ENCODE data around the gene PDE7B.
A peak's percentile ranks its signal among the peaks of the same experiment; 100 is the strongest.

The PDE7B gene

DNA sequence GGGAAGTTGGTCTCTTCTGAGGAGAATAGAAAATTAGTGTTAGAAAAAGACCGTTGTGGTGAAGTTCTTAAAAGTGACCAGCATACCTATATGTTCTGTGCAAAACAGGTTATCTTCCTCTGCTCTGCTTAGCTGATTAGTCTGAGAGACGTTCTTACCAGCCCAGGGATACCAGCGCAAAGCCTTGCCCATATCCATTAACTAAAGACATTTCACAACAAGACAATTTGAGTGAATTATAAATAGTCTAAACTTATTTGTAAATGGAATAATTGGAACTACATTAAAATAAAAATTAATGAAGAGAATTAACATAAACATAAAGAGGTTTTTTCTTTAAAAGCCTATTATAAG lies 144.0 kb downstream of the PDE7B start:
- Histone ChIP-seq H3K4me3 (ENCODE audit: low read depth, low read length) (no peak overlapping the region), H3K9me3 (ENCODE audit: control insufficient read depth, insufficient read depth, low read depth, low read length) (no peaks in the 10 kb centered on the region), H3K27ac (ENCODE audit: extremely low read depth, low read depth, low read length) (no peak overlapping the region), H3K36me3 (ENCODE audit: control insufficient read depth in 2 of 2, insufficient read depth in 1 of 2, low read length in 2 of 2) (no peaks in the 10 kb centered on the region), H3K4me1 (ENCODE audit: control insufficient read depth, insufficient read depth, low read length) (no peaks in the 10 kb centered on the region)
- CTCF ChIA-PET = interaction anchor here (0.7 kb wide), 1 partner anchor 231 kb away, joined by 3 read pairs; no protein-coding TSS in a partner anchor
- POLR2A ChIA-PET = no interaction called here
- TF ChIP-seq ZNF2 (tag by site-specific recombination; IDR thresholded peaks at IDR 0.05) (no peak), ZBTB48 (tag by site-specific recombination; IDR thresholded peaks at IDR 0.05) (no peak), ZNF391 (tag by site-specific recombination; IDR thresholded peaks at IDR 0.05; ENCODE audit: borderline replicate concordance, low read depth) (no peak)

DNA sequence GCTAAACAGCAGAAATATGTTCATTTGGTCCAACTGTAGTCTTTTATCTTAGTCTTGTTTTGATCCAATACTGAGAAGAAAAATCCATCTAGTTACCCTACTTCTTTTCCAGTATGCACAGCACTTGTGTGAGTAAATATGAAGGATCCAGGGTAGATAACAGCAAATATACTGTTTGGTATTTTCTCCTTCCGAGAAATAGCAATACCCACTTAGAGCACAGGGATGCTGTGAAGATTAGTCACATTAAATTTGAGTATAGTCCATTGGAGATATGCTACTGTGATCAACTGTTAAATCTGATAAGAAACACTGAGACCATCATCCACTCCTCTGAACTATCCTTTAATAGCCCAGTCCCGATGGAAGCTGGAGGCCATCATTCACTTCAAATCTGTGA lies 145.2 kb downstream of the PDE7B start:
- Histone ChIP-seq H3K36me3 (ENCODE audit: control insufficient read depth in 2 of 2, insufficient read depth in 1 of 2, low read length in 2 of 2) (no peaks in the 10 kb centered on the region), H3K4me3 (ENCODE audit: low read depth, low read length) (no peak overlapping the region), H3K9me3 (ENCODE audit: control insufficient read depth, insufficient read depth, low read depth, low read length) (no peaks in the 10 kb centered on the region), H3K4me1 (ENCODE audit: control insufficient read depth, insufficient read depth, low read length) (no peaks in the 10 kb centered on the region), H3K27ac (ENCODE audit: extremely low read depth, low read depth, low read length) (no peak overlapping the region)
- TF ChIP-seq, protein P1, sequence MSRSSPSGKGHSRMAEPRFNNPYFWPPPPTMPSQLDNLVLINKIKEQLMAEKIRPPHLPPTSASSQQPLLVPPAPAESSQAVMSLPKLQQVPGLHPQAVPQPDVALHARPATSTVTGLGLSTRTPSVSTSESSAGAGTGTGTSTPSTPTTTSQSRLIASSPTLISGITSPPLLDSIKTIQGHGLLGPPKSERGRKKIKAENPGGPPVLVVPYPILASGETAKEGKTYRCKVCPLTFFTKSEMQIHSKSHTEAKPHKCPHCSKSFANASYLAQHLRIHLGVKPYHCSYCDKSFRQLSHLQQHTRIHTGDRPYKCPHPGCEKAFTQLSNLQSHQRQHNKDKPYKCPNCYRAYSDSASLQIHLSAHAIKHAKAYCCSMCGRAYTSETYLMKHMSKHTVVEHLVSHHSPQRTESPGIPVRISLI (tag by site-specific recombination; IDR thresholded peaks at IDR 0.05) = no peak
- TF ChIP-seq ZNF266 (tag by site-specific recombination; IDR thresholded peaks at IDR 0.05; ENCODE audit: low read depth) = no peak
- TF ChIP-seq SCRT1 (tag by site-specific recombination; IDR thresholded peaks at IDR 0.05; ENCODE audit: borderline replicate concordance) = no peak
- ChIA-PET CTCF (no interaction called here), POLR2A (no interaction called here)

DNA sequence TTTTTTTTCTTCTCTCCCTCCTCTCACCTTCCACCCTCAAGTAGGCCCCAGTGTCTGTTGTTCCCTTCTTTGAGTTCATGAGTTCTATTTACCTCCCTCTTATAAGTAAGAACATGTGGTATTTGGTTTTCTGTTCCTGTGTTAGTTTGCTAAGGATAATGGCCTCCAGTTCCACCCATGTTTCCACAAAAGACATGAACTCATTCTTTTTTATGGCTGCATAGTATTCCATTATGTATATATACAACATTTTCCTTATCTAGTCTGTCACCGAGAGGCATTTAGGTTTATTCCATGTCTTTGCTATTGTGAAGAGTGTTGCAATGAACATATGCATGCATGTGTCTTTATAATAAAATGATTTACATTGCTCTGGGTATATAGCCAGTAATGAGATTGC lies 147.9 kb downstream of the PDE7B start:
- CTCF ChIA-PET = no interaction called here
- POLR2A ChIA-PET = no interaction called here

DNA sequence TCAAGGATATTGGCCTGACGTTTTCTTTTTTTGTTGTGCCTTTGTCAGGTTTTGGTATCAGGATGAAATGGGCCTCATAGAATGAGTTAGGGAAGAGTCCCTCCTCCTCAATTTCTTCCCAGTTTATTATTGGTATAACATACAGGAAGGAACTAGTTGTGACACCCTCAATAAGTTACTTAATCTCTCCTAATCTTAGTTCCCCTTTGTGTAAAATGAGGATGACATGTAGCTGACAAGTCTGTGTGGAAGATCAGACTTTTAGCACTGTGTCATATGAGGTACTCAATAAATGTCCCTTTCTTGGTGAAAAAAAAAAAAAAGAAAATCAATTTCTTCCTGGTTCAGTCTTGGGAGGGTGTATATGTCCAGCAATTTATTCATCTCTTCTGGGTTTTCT lies 155.8 kb downstream of the PDE7B start:
- CTCF ChIA-PET = no interaction called here
- TF ChIP-seq, protein P2, sequence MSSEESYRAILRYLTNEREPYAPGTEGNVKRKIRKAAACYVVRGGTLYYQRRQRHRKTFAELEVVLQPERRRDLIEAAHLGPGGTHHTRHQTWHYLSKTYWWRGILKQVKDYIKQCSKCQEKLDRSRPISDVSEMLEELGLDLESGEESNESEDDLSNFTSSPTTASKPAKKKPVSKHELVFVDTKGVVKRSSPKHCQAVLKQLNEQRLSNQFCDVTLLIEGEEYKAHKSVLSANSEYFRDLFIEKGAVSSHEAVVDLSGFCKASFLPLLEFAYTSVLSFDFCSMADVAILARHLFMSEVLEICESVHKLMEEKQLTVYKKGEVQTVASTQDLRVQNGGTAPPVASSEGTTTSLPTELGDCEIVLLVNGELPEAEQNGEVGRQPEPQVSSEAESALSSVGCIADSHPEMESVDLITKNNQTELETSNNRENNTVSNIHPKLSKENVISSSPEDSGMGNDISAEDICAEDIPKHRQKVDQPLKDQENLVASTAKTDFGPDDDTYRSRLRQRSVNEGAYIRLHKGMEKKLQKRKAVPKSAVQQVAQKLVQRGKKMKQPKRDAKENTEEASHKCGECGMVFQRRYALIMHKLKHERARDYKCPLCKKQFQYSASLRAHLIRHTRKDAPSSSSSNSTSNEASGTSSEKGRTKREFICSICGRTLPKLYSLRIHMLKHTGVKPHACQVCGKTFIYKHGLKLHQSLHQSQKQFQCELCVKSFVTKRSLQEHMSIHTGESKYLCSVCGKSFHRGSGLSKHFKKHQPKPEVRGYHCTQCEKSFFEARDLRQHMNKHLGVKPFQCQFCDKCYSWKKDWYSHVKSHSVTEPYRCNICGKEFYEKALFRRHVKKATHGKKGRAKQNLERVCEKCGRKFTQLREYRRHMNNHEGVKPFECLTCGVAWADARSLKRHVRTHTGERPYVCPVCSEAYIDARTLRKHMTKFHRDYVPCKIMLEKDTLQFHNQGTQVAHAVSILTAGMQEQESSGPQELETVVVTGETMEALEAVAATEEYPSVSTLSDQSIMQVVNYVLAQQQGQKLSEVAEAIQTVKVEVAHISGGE (tag by site-specific recombination; conservative IDR thresholded peaks at IDR 0.05; ENCODE audit: low read depth) = no peak
- TF ChIP-seq ZNF202 (tag by site-specific recombination; IDR thresholded peaks at IDR 0.05; ENCODE audit: borderline replicate concordance) = no peak
- Histone ChIP-seq H3K9me3 (ENCODE audit: control insufficient read depth, insufficient read depth, low read depth, low read length) (no peaks in the 10 kb centered on the region), H3K4me3 (ENCODE audit: low read depth, low read length) (no peak overlapping the region), H3K4me1 (ENCODE audit: control insufficient read depth, insufficient read depth, low read length) (no peaks in the 10 kb centered on the region), H3K36me3 (ENCODE audit: control insufficient read depth in 2 of 2, insufficient read depth in 1 of 2, low read length in 2 of 2) (no peaks in the 10 kb centered on the region), H3K27ac (ENCODE audit: extremely low read depth, low read depth, low read length) (no peak overlapping the region)
- POLR2A ChIA-PET = no interaction called here

More for the DNA sequence above, 147.9 kb downstream of the PDE7B start:
- H3K9me3 ChIP-seq (ENCODE audit: control insufficient read depth, insufficient read depth, low read depth, low read length) = no peaks in the 10 kb centered on the region
- no peaks in the 10 kb centered on the region for H3K4me1 ChIP-seq (ENCODE audit: control insufficient read depth, insufficient read depth, low read length)
- TF ChIP-seq ZNF146 (tag by site-specific recombination; IDR thresholded peaks at IDR 0.05) (peak; percentile 51; the same call in 1 of the 2 replicates), ZNF529 (tag by site-specific recombination; IDR thresholded peaks at IDR 0.05; ENCODE audit: insufficient replicate concordance) (no peak)
- H3K27ac ChIP-seq (ENCODE audit: extremely low read depth, low read depth, low read length) = no peak overlapping the region
- H3K4me3 ChIP-seq (ENCODE audit: low read depth, low read length) = no peak overlapping the region
- no peaks in the 10 kb centered on the region for H3K36me3 ChIP-seq (ENCODE audit: control insufficient read depth in 2 of 2, insufficient read depth in 1 of 2, low read length in 2 of 2)

DNA sequence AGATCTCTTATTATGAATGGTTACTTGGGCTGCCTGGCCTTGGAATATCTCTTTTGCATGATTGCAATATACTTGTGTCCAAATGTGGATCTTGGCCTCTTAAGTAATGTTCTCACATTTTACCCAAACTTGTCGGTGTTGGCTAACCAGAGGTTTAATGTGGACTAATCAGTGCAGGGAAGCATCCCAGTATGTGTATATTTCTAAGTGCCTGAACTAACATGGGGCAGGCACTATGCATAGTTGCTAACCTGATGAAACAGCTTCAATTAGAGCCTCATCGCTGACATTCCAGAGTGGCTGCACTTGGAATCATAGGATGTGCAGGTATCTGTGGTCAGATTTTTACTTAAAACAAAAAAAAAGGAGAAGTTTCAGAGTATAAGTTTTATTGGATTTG lies 160.0 kb downstream of the PDE7B start:
- no peaks in the 10 kb centered on the region for H3K36me3 ChIP-seq (ENCODE audit: control insufficient read depth in 2 of 2, insufficient read depth in 1 of 2, low read length in 2 of 2)
- no peaks in the 10 kb centered on the region for H3K9me3 ChIP-seq (ENCODE audit: control insufficient read depth, insufficient read depth, low read depth, low read length)
- POLR2A ChIA-PET = no interaction called here
- H3K4me3 ChIP-seq (ENCODE audit: low read depth, low read length) = no peak overlapping the region
- no peak overlapping the region for H3K27ac ChIP-seq (ENCODE audit: extremely low read depth, low read depth, low read length)
- H3K4me1 ChIP-seq (ENCODE audit: control insufficient read depth, insufficient read depth, low read length) = 0 out of 2 replicates have a peak, but pooled peaks cover 7% of the 10 kb centered on the region
- CTCF ChIA-PET = interaction anchor here (0.7 kb wide), 1 partner anchor 36 kb away, joined by 3 read pairs; no protein-coding TSS in a partner anchor
- TF ChIP-seq MZF1 (tag by site-specific recombination; IDR thresholded peaks at IDR 0.05; ENCODE audit: borderline replicate concordance) = no peak
- no peak for TF ChIP-seq TRIM28 (IDR thresholded peaks at IDR 0.05; ENCODE audit: borderline replicate concordance, low read length)
- TF ChIP-seq, protein P3, sequence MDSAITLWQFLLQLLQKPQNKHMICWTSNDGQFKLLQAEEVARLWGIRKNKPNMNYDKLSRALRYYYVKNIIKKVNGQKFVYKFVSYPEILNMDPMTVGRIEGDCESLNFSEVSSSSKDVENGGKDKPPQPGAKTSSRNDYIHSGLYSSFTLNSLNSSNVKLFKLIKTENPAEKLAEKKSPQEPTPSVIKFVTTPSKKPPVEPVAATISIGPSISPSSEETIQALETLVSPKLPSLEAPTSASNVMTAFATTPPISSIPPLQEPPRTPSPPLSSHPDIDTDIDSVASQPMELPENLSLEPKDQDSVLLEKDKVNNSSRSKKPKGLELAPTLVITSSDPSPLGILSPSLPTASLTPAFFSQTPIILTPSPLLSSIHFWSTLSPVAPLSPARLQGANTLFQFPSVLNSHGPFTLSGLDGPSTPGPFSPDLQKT (IDR thresholded peaks at IDR 0.05; ENCODE audit: borderline replicate concordance, low read depth, low read length) = no peak
- no peak for TF ChIP-seq MEIS1 (CRISPR knock-in tag; IDR thresholded peaks at IDR 0.05; ENCODE audit: borderline replicate concordance)
- TF ChIP-seq ZNF658 (tag by site-specific recombination; IDR thresholded peaks at IDR 0.05) = no peak
- TF ChIP-seq ZNF274 (IDR thresholded peaks at IDR 0.05; ENCODE audit: low read length) = no peak
- TF ChIP-seq ZNF274 (tag by site-specific recombination; IDR thresholded peaks at IDR 0.05; ENCODE audit: borderline replicate concordance) = no peak
- TF ChIP-seq, protein P4, sequence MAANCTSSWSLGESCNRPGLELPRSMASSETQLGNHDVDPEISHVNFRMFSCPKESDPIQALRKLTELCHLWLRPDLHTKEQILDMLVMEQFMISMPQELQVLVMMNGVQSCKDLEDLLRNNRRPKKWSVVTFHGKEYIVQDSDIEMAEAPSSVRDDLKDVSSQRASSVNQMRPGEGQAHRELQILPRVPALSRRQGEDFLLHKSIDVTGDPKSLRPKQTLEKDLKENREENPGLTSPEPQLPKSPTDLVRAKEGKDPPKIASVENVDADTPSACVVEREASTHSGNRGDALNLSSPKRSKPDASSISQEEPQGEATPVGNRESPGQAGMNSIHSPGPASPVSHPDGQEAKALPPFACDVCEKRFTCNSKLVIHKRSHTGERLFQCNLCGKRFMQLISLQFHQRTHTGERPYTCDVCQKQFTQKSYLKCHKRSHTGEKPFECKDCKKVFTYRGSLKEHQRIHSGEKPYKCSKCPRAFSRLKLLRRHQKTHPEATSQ (tag by site-specific recombination; IDR thresholded peaks at IDR 0.05) = no peak

Measured in HEK293 (cell line).